Keratinocyte (primary cell): ENCODE results near the gene SLC5A2. TPM values are rescaled to one million over a fixed set of nuclear protein-coding genes. Genes with fewer than 3 reads are reported as not detected.
A peak's percentile ranks its signal among the peaks of the same experiment; 100 is the strongest.

Experiments used
- DNase-seq: peaks from one replicate; pipeline ENCODE4 v3.0.0-alpha.2; 2011; ENCODE audit warnings: low read depth, missing footprints, low spot score
- FAIRE-seq: peaks from 2 replicates; lab custom pipeline; 2011; peaks lifted over from hg19 to GRCh38; lab: Jason Lieb, UNC
- H2AFZ ChIP-seq: 2 replicates; pipeline ENCODE4 v1.6.0; 2012; ENCODE audit warnings: low read length, control low read depth, inconsistent platforms; ENCODE audit not compliant: control insufficient read depth
- H3K27ac ChIP-seq: 2 replicates; pipeline ENCODE4 v1.5.1; 2011; ENCODE audit warnings: low read length; ENCODE audit not compliant: control insufficient read depth, insufficient read depth
- H3K27me3 ChIP-seq: 3 replicates; pipeline ENCODE4 v1.6.0; 2011; ENCODE audit warnings: low read length; ENCODE audit not compliant: control insufficient read depth, insufficient read depth; ENCODE audit errors: extremely low read depth
- H3K36me3 ChIP-seq, 2 experiments: 2 replicates in 1 of 2; 3 replicates in 1 of 2; pipeline ENCODE4 v1.5.1; 2011; ENCODE audit warnings: low read length in 2 of 2, mild to moderate bottlenecking in 1 of 2; ENCODE audit not compliant: control insufficient read depth in 2 of 2, insufficient read depth in 2 of 2; ENCODE audit errors: extremely low read depth in 1 of 2
- H3K4me1 ChIP-seq: 3 replicates; pipeline ENCODE4 v1.5.1; 2011; ENCODE audit warnings: low read length; ENCODE audit not compliant: control insufficient read depth, insufficient read depth; ENCODE audit errors: extremely low read depth
- H3K4me2 ChIP-seq: 3 replicates; pipeline ENCODE4 v1.6.0; 2011; ENCODE audit warnings: low read depth, low read length; ENCODE audit not compliant: control insufficient read depth, insufficient read depth; ENCODE audit errors: extremely low read depth
- H3K4me3 ChIP-seq, 3 experiments: fragments of 200-600 bp in 1 of 3; sonication (generic) in 1 of 3; 2 replicates in 2 of 3; 3 replicates in 1 of 3; pipeline ENCODE4 v1.5.1; 2011 to 2016; ENCODE audit warnings: low read length in 3 of 3, mild to moderate bottlenecking in 3 of 3, control low read depth in 2 of 3, inconsistent platforms in 1 of 3, low read depth in 1 of 3, mixed read lengths in 1 of 3, mixed run types in 1 of 3, moderate library complexity in 1 of 3; ENCODE audit not compliant: control insufficient read depth in 2 of 3, insufficient read depth in 2 of 3; ENCODE audit errors: extremely low read depth in 1 of 3
- H3K79me2 ChIP-seq: 2 replicates; pipeline ENCODE4 v1.6.0; 2012; ENCODE audit warnings: low read length; ENCODE audit not compliant: control insufficient read depth, insufficient read depth
- H3K9ac ChIP-seq: 3 replicates; pipeline ENCODE4 v1.6.0; 2011; ENCODE audit warnings: low read length; ENCODE audit not compliant: control insufficient read depth, insufficient read depth; ENCODE audit errors: extremely low read depth
- H3K9me1 ChIP-seq: 3 replicates; pipeline ENCODE4 v1.6.0; 2011; ENCODE audit warnings: low read length; ENCODE audit not compliant: control insufficient read depth, insufficient read depth; ENCODE audit errors: extremely low read depth
- H3K9me3 ChIP-seq: 2 replicates; pipeline ENCODE4 v1.5.1; 2012; ENCODE audit warnings: low read depth, low read length; ENCODE audit not compliant: control insufficient read depth
- H4K20me1 ChIP-seq: 3 replicates; pipeline ENCODE4 v1.6.0; 2011; ENCODE audit warnings: low read length; ENCODE audit not compliant: control insufficient read depth, insufficient read depth; ENCODE audit errors: extremely low read depth
- CTCF ChIP-seq, 3 experiments: IDR thresholded peaks in 1 of 3; conservative IDR thresholded peaks in 1 of 3; optimal IDR thresholded peaks in 1 of 3; 2 replicates in 2 of 3; 3 replicates in 1 of 3; pipeline versions ENCODE3 to v1.5.1; 2011; ENCODE audit warnings: low read length in 3 of 3, mild to moderate bottlenecking in 3 of 3, moderate library complexity in 2 of 3, control low read depth in 1 of 3, inconsistent platforms in 1 of 3; ENCODE audit not compliant: insufficient read depth in 2 of 3; ENCODE audit errors: extremely low read depth in 1 of 3
- EZH2 ChIP-seq: IDR thresholded peaks from one replicate; pipeline ENCODE4 v1.6.1; 2012; ENCODE audit warnings: inconsistent platforms, mild to moderate bottlenecking, low read length, moderate library complexity
- dilution Hi-C: fragments of 300-500 bp; cut with MboI; formaldehyde crosslinking; loops from one replicate; pipeline ENCODE4 v1.7.0; 2020; ENCODE audit warnings: low sequenced_read_pairs; ENCODE audit not compliant: extremely low pct_ligation_motif_present
- polyA plus RNA-seq, 5 experiments: library from polyadenylated mRNA; depleted of rRNA in 3 of 5; stranded (reverse) in 3 of 5; stranded (forward) in 1 of 5; unstranded in 1 of 5; fragments of >200 nt; gene quantifications; 1 replicate in 1 of 5; 2 replicates in 3 of 5; 3 replicates in 1 of 5; pipeline versions ENCODE4 v1.2.1 to v1.2.3, GENCODE V29; 2011 to 2012; ENCODE audit warnings: missing spikeins in 2 of 5, low read depth in 1 of 5, low replicate concordance in 1 of 5

The SLC5A2 gene
- polyA plus RNA-seq, 1 donor (not counting 4 experiments of a cell fraction or from before 2014, with no cell fraction given): not detected

GRCh38 chr16:31472709-31473203 is 10.2 kb upstream of the SLC5A2 start:
- Histone ChIP-seq H3K9me1 (no peaks in the 10 kb centered on the region), H3K79me2 (no peaks in the 10 kb centered on the region), H3K9me3 (no peaks in the 10 kb centered on the region), H4K20me1 (no peaks in the 10 kb centered on the region), H3K27me3 (no peaks in the 10 kb centered on the region), H3K4me3 (peak overlapping the region; percentile 52 to 73 (median 65)), H3K36me3 (peaks cover 0 to 3% of the 10 kb centered on the region in 2 experiments), H3K4me2 (peak overlapping the region; percentile 84), H3K9ac (peak overlapping the region; percentile 74), H3K27ac (no peak overlapping the region), H2AFZ (peak overlapping the region; percentile 85), H3K4me1 (peaks cover 5% of the 10 kb centered on the region)
- TF ChIP-seq EZH2: no peak
- peak; percentile 72 to 83 (median 80) for TF ChIP-seq CTCF (optimal IDR thresholded peaks at IDR 0.05 in 1 of 3, IDR thresholded peaks at IDR 0.05 in 1 of 3, conservative IDR thresholded peaks at IDR 0.05 in 1 of 3; ENCODE audit: extremely low read depth in 1 of 3, insufficient read depth in 2 of 3, low read length in 3 of 3)
- dilution Hi-C loops: no loop called here
- DNase-seq (peak; percentile 75), FAIRE-seq (peak; percentile 32)

GRCh38 chr16:31473264-31473984 is 9.5 kb upstream of the SLC5A2 start:
- dilution Hi-C loops: no loop called here
- TF ChIP-seq CTCF (optimal IDR thresholded peaks at IDR 0.05 in 1 of 3, IDR thresholded peaks at IDR 0.05 in 1 of 3, conservative IDR thresholded peaks at IDR 0.05 in 1 of 3; ENCODE audit: extremely low read depth in 1 of 3, insufficient read depth in 2 of 3, low read length in 3 of 3) (no peak), EZH2 (no peak)
- Histone ChIP-seq H2AFZ (no peak overlapping the region), H3K9me3 (no peaks in the 10 kb centered on the region), H3K27me3 (no peaks in the 10 kb centered on the region), H4K20me1 (no peaks in the 10 kb centered on the region), H3K4me3 (no peak overlapping the region), H3K79me2 (no peaks in the 10 kb centered on the region), H3K9me1 (no peaks in the 10 kb centered on the region), H3K27ac (no peak overlapping the region), H3K4me2 (no peak overlapping the region), H3K4me1 (peaks cover 5% of the 10 kb centered on the region), H3K9ac (no peak overlapping the region), H3K36me3 (peaks cover 0 to 3% of the 10 kb centered on the region in 2 experiments)
- FAIRE-seq: no peak
- DNase-seq: no peak
